Left lung (tissue), 10 donors: Measurements from ENCODE around the gene CEP192. TPM values are rescaled to one million over a fixed set of nuclear protein-coding genes. Genes with fewer than 3 reads are reported as not detected.

Experiments
- ATAC-seq: fragments of 200-7000 bp; cut with Tn5 transposase; one replicate; pipeline ENCODE4 v1.9.1; 2020; ENCODE audit warnings: moderate library complexity
- DNase-seq, 4 donors: peaks; one replicate each; pipeline ENCODE4 v3.0.0-alpha.2; 2013 to 2020
- H3K27ac ChIP-seq, 2 donors: fragments of 200-600 bp; sonication (generic) in 1 of 2; one replicate each; pipeline versions ENCODE4 v1.5.0 to v1.8.0; 2020 to 2021
- H3K27me3 ChIP-seq, 2 donors: fragments of 200-600 bp; sonication (generic) in 1 of 2; one replicate each; pipeline versions ENCODE4 v1.5.0 to v1.8.0; 2020 to 2021
- H3K36me3 ChIP-seq, 2 donors: fragments of 200-600 bp; sonication (generic) in 1 of 2; one replicate each; pipeline versions ENCODE4 v1.5.0 to v1.8.0; 2020 to 2021
- H3K4me1 ChIP-seq, 2 donors: fragments of 200-600 bp; one replicate each; pipeline ENCODE4 v1.8.0; 2021
- H3K4me3 ChIP-seq, 2 donors: fragments of 200-600 bp; sonication (generic) in 1 of 2; one replicate each; pipeline versions ENCODE4 v1.5.0 to v1.8.0; 2020 to 2021; ENCODE audit warnings: mild to moderate bottlenecking in 1 of 2
- H3K9me3 ChIP-seq, 2 donors: fragments of 200-600 bp; sonication (generic) in 1 of 2; one replicate each; pipeline versions ENCODE4 v1.5.0 to v1.8.0; 2020 to 2021
- intact Hi-C, 2 donors: fragments of 100-400 bp; cut with DNase I; formaldehyde crosslinking; loops; one replicate each; pipeline versions ENCODE4 v1.11.2 to v1.14.2; 2022
- polyA plus RNA-seq, 6 donors: library from polyadenylated mRNA; unstranded; fragments of 120-200 nt; gene quantifications; one replicate each; pipeline ENCODE4 v1.2.1, GENCODE V29; 2013; ENCODE audit not compliant: insufficient read length in 6 of 6
- total RNA-seq, 2 donors: library from RNA; stranded (reverse); fragmentation: NEBNext Ultra II Directional; extraction: Animal tissue kit (Norgen Biotek cat#: 25700); gene quantifications; one replicate each; pipeline ENCODE4 v1.2.1, GENCODE V29; 2021
- TF ChIP-seq, protein P1 (sequence below), 2 donors: fragments of 200-600 bp; sonication (generic) in 1 of 2; IDR thresholded peaks; one replicate each; pipeline versions ENCODE4 v1.5.0 to v1.8.0; 2021; ENCODE audit warnings: antibody characterized with exemption in 2 of 2
- donor health status: DM: no; HTN: yes; CAD: no.
- donor health status: DM: no; HTN: no; CAD: no.

Gene CEP192
- total and polyA plus RNA-seq, 8 donors, result 22.0 to 57.5 (median 45.7) TPM

- Histone ChIP-seq H3K4me1 (no peaks in the 10 kb centered on the region), H3K4me3 (no peak overlapping the region), H3K27me3 (no peaks in the 10 kb centered on the region), H3K9me3 (no peaks in the 10 kb centered on the region), H3K36me3 (peaks cover 0 to 59% of the 10 kb centered on the region in 2 donors), H3K27ac (no peak overlapping the region)
- ATAC-seq, result no peak
- intact Hi-C loops, result no loop called here
- TF ChIP-seq, protein P1, sequence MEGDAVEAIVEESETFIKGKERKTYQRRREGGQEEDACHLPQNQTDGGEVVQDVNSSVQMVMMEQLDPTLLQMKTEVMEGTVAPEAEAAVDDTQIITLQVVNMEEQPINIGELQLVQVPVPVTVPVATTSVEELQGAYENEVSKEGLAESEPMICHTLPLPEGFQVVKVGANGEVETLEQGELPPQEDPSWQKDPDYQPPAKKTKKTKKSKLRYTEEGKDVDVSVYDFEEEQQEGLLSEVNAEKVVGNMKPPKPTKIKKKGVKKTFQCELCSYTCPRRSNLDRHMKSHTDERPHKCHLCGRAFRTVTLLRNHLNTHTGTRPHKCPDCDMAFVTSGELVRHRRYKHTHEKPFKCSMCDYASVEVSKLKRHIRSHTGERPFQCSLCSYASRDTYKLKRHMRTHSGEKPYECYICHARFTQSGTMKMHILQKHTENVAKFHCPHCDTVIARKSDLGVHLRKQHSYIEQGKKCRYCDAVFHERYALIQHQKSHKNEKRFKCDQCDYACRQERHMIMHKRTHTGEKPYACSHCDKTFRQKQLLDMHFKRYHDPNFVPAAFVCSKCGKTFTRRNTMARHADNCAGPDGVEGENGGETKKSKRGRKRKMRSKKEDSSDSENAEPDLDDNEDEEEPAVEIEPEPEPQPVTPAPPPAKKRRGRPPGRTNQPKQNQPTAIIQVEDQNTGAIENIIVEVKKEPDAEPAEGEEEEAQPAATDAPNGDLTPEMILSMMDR (IDR thresholded peaks at IDR 0.05), result no peak
- DNase-seq, result no peak
Observed at GRCh38 chr18:13035249-13035914, 44.2 kb downstream of the CEP192 start.

DNA sequence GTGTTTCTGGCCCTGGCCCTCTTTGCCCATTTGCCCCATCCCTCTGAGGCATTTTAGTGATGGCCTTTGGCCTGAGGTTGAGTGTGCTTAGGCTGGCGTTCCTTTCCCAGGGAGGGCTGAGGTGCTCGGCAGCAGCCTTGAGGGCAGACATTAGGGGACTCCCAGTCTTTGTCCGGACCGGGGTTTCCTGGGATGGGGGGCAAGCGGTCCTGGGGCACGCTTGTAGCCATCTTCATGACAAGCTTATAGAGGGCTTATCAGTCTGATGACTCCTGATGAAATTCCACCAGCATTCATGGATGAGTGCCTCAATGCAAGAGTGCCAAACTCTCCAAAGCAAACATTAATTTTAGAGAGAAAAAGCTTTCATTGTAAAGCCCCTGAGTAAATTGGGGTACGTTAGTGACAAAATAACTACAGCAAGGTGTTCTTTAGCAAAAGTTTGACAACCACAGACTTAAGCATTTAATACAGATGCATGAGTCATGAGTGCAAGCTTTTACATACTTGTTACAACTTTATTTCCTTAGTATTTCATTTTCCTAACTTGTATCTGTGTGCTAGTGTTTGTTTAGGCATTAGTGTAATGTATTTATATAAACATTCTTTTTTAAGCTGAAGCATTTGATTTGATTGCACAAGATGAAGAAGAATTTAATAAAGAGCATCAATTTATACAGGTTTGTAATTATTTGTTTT is 45.6 kb downstream of the CEP192 start:
- TF ChIP-seq, protein P1 (IDR thresholded peaks at IDR 0.05), result no peak
- Histone ChIP-seq H3K27ac (no peak overlapping the region), H3K4me1 (no peaks in the 10 kb centered on the region), H3K9me3 (no peaks in the 10 kb centered on the region), H3K27me3 (no peaks in the 10 kb centered on the region), H3K36me3 (peaks cover 0 to 55% of the 10 kb centered on the region in 2 donors), H3K4me3 (no peak overlapping the region)
- intact Hi-C loops, result no loop called here
- DNase-seq (no peak), ATAC-seq (no peak)

DNA sequence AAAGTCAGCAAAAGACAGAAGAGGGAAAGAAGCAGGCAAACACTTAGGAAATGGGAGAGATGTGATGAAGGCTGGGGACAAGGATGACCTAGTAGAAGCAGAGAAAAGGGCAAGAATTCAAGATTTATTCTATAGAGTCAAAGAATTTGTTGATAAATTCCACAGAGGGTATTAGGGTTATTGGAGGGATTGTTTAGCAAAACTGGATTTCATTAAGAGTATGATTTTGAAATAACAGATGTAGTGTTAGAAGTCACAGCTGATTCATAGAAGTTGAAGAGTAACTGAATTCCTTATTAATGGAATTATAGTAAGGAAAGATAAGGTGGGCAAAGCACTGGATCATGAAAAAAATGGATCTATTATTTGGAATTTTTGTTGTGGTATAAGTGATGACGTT is 48.6 kb downstream of the CEP192 start:
- Histone ChIP-seq H3K27me3 (no peaks in the 10 kb centered on the region), H3K27ac (no peak overlapping the region), H3K4me3 (no peak overlapping the region), H3K9me3 (no peaks in the 10 kb centered on the region), H3K36me3 (peaks cover 0 to 52% of the 10 kb centered on the region in 2 donors), H3K4me1 (no peaks in the 10 kb centered on the region)
- ATAC-seq (no peak), DNase-seq (no peak)
- TF ChIP-seq, protein P1 (IDR thresholded peaks at IDR 0.05), result no peak
- intact Hi-C loops, result no loop called here

DNA sequence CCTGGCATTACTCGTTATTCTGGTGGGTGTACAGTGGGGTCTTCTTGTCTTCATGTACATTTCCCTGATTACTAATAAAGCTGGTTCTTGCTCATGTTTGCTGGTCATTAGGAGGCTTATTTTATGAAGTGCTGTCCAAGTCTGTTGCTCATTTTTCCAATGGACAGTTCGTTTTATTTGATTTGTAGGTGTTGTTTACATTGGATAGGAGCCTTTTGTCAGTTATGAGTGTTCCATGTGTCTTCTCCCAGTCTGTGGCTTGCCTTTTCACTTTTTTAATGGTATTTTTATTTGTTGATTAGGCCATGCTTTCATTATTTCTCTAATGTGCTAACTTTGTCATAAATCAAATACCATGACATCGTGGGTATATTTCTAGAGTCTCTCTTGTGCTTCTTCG is 51.9 kb downstream of the CEP192 start:
- DNase-seq, result no peak
- Histone ChIP-seq H3K4me1 (no peaks in the 10 kb centered on the region), H3K27me3 (no peaks in the 10 kb centered on the region), H3K36me3 (peaks cover 0 to 36% of the 10 kb centered on the region in 2 donors), H3K9me3 (no peaks in the 10 kb centered on the region), H3K27ac (no peak overlapping the region), H3K4me3 (no peak overlapping the region)
- ATAC-seq, result no peak
- intact Hi-C loops, result no loop called here
- TF ChIP-seq, protein P1 (IDR thresholded peaks at IDR 0.05), result no peak

GRCh38 chr18:13048061-13048595 is 57.0 kb downstream of the CEP192 start:
- Histone ChIP-seq H3K4me3 (no peak overlapping the region), H3K27ac (peak overlapping the region in 1 of 2 donors; percentile 6), H3K9me3 (no peaks in the 10 kb centered on the region), H3K4me1 (peaks cover 0 to 7% of the 10 kb centered on the region in 2 donors), H3K36me3 (peaks cover 0 to 49% of the 10 kb centered on the region in 2 donors), H3K27me3 (no peaks in the 10 kb centered on the region)
- intact Hi-C loops, result no loop called here
- DNase-seq (no peak), ATAC-seq (no peak)
- TF ChIP-seq, protein P1 (IDR thresholded peaks at IDR 0.05), result no peak
